Mucosa of descending colon (tissue), 3 donors: ENCODE measurements around the gene CNOT6. TPM values are rescaled to one million over a fixed set of nuclear protein-coding genes. Genes with fewer than 3 reads are reported as not detected.

Experiments
- ATAC-seq: fragments of 200-7000 bp; cut with Tn5 transposase; one replicate; pipeline ENCODE4 v1.9.1; 2020; ENCODE audit warnings: mild to moderate bottlenecking, moderate library complexity
- DNase-seq, 3 donors: peaks; one replicate each; pipeline ENCODE4 v3.0.0-alpha.2; 2020
- H3K36me3 ChIP-seq: fragments of 200-600 bp; one replicate; pipeline ENCODE4 v1.8.0; 2021; ENCODE audit warnings: low read depth, mild to moderate bottlenecking
- H3K4me1 ChIP-seq: fragments of 200-600 bp; one replicate; pipeline ENCODE4 v1.8.0; 2021; ENCODE audit warnings: low read depth, mild to moderate bottlenecking
- H3K4me3 ChIP-seq: fragments of 200-600 bp; one replicate; pipeline ENCODE4 v1.8.0; 2021; ENCODE audit warnings: mild to moderate bottlenecking
- H3K9me3 ChIP-seq: fragments of 200-600 bp; one replicate; pipeline ENCODE4 v1.8.0; 2021; ENCODE audit warnings: mild to moderate bottlenecking
- CTCF ChIP-seq: fragments of 200-600 bp; IDR thresholded peaks from one replicate; pipeline ENCODE4 v1.8.0; 2022; ENCODE audit warnings: antibody characterized with exemption, mild to moderate bottlenecking
- intact Hi-C, 2 donors: fragments of 100-400 bp; cut with DNase I in 1 of 2; cut with micrococcal nuclease in 1 of 2; formaldehyde crosslinking; loops; one replicate each; pipeline versions ENCODE4 v1.11.0 to v1.11.1; 2022; cut with DNase I, micrococcal nuclease
- total RNA-seq, 3 donors: library from RNA; stranded (reverse); fragmentation: NEBNext Ultra II Directional in 2 of 3; extraction: Animal tissue kit (Norgen Biotek cat#: 25700) in 2 of 3; gene quantifications; one replicate each; pipeline versions ENCODE4 v1.2.1 to v1.2.4, GENCODE V29; 2021 to 2023
- donor health status: DM: no; HTN: no; CAD: no; lungs with moderate emphysema.
- donor health status: DM: no; HTN: no; CAD: no.
- donor health status: DM: no; HTN: yes; CAD: no.

Gene CNOT6
- total RNA-seq, 3 donors from 2014 or later, result 20.9 to 33.7 (median 25.2) TPM

- intact Hi-C loops, result no loop called here
- Histone ChIP-seq H3K36me3 (no peaks in the 10 kb centered on the region), H3K4me1 (no peaks in the 10 kb centered on the region), H3K9me3 (no peaks in the 10 kb centered on the region), H3K4me3 (no peak overlapping the region)
- no peak for TF ChIP-seq CTCF
- ATAC-seq, result no peak
- DNase-seq, result no peak
Measured at GRCh38 chr5:180575571-180575970, 81.4 kb downstream of the CNOT6 start.

- TF ChIP-seq CTCF, result no peak
- no peaks in the 10 kb centered on the region for H3K9me3 ChIP-seq
- no peak for ATAC-seq
- no peak overlapping the region for H3K4me3 ChIP-seq
- intact Hi-C loops, result no loop called here
- no peak for DNase-seq
- no peaks in the 10 kb centered on the region for H3K4me1 ChIP-seq
- H3K36me3 ChIP-seq, result no peaks in the 10 kb centered on the region
Measured at GRCh38 chr5:180580681-180581080, 86.5 kb downstream of the CNOT6 start.

GRCh38 chr5:180583738-180584137, 89.6 kb downstream of the CNOT6 start:
- intact Hi-C loops, result no loop called here
- no peaks in the 10 kb centered on the region for H3K36me3 ChIP-seq
- no peak for TF ChIP-seq CTCF
- DNase-seq, result no peak
- no peak overlapping the region for H3K4me3 ChIP-seq
- H3K9me3 ChIP-seq, result no peaks in the 10 kb centered on the region
- no peak for ATAC-seq
- H3K4me1 ChIP-seq, result no peaks in the 10 kb centered on the region

- no peak for TF ChIP-seq CTCF
- no peaks in the 10 kb centered on the region for H3K9me3 ChIP-seq
- DNase-seq, result no peak
- no peak overlapping the region for H3K4me3 ChIP-seq
- H3K36me3 ChIP-seq, result no peaks in the 10 kb centered on the region
- no peaks in the 10 kb centered on the region for H3K4me1 ChIP-seq
- ATAC-seq, result no peak
- intact Hi-C loops, result no loop called here
Measured at GRCh38 chr5:180586204-180586603, 92.0 kb downstream of the CNOT6 start.

GRCh38 chr5:180586870-180587269, 92.7 kb downstream of the CNOT6 start:
- ATAC-seq (no peak), DNase-seq (no peak)
- H3K9me3 ChIP-seq, result no peaks in the 10 kb centered on the region
- H3K4me3 ChIP-seq, result no peak overlapping the region
- TF ChIP-seq CTCF, result no peak
- no peaks in the 10 kb centered on the region for H3K4me1 ChIP-seq
- H3K36me3 ChIP-seq, result no peaks in the 10 kb centered on the region
- intact Hi-C loops, result no loop called here
